Neural progenitor cell (in vitro differentiated cells): ENCODE results near the gene RBFA.
A peak's percentile ranks its signal among the peaks of the same experiment; 100 is the strongest.

Source experiments
- CTCF ChIP-seq: fragments of 200-600 bp; sonication (generic); IDR thresholded peaks from 2 replicates; pipeline ENCODE4 v1.5.1; 2017; ENCODE audit warnings: antibody characterized with exemption, mild to moderate bottlenecking
- EZH2phosphoT487 ChIP-seq: fragments of 200-600 bp; sonication (generic); IDR thresholded peaks from 2 replicates; pipeline ENCODE4 v1.6.1; 2017; ENCODE audit warnings: antibody characterized with exemption

- TF ChIP-seq CTCF, result peak; percentile 56
- TF ChIP-seq EZH2phosphoT487, result no peak
Measured at GRCh38 chr18:80034068-80034851, at the start of gene RBFA.
